Astrocyte (in vitro differentiated cells and primary cell): ENCODE data around the gene GDF10. TPM values are rescaled to one million over a fixed set of nuclear protein-coding genes. Genes with fewer than 3 reads are reported as not detected.

Source experiments
- DNase-seq: peaks from one replicate; pipeline ENCODE4 v3.0.0-alpha.2; 2010; ENCODE audit warnings: low read depth
- FAIRE-seq: peaks from 2 replicates; lab custom pipeline; 2011; peaks lifted over from hg19 to GRCh38; lab: Jason Lieb, UNC
- H2AFZ ChIP-seq: 2 replicates; pipeline ENCODE4 v1.6.0; 2012; ENCODE audit warnings: low read depth, low read length, inconsistent platforms
- H3K27ac ChIP-seq: 2 replicates; pipeline ENCODE4 v1.5.1; 2011; ENCODE audit warnings: low read depth, low read length, inconsistent platforms
- H3K27me3 ChIP-seq: 2 replicates; pipeline ENCODE4 v1.6.0; 2011; ENCODE audit warnings: low read length, inconsistent platforms; ENCODE audit not compliant: insufficient read depth
- H3K36me3 ChIP-seq: 2 replicates; pipeline ENCODE4 v1.5.1; 2011; ENCODE audit warnings: low read length, inconsistent platforms; ENCODE audit not compliant: insufficient read depth
- H3K4me1 ChIP-seq: 2 replicates; pipeline ENCODE4 v1.5.1; 2011; ENCODE audit warnings: low read length, inconsistent platforms; ENCODE audit not compliant: insufficient read depth
- H3K4me2 ChIP-seq: 2 replicates; pipeline ENCODE4 v1.6.0; 2012; ENCODE audit warnings: low read length, inconsistent platforms
- H3K4me3 ChIP-seq: 2 replicates; pipeline ENCODE4 v1.5.1; 2011; ENCODE audit warnings: low read depth, mild to moderate bottlenecking, low read length, inconsistent platforms; ENCODE audit not compliant: insufficient read depth
- H3K79me2 ChIP-seq: 2 replicates; pipeline ENCODE4 v1.6.0; 2012; ENCODE audit warnings: mild to moderate bottlenecking, low read length, inconsistent platforms; ENCODE audit not compliant: insufficient read depth
- H3K9ac ChIP-seq: 2 replicates; pipeline ENCODE4 v1.6.0; 2012; ENCODE audit warnings: mild to moderate bottlenecking, low read length, inconsistent platforms
- H3K9me3 ChIP-seq: 2 replicates; pipeline ENCODE4 v1.5.1; 2012; ENCODE audit warnings: low read depth, mild to moderate bottlenecking, low read length, inconsistent platforms; ENCODE audit not compliant: insufficient read depth
- H4K20me1 ChIP-seq: 2 replicates; pipeline ENCODE4 v1.6.0; 2012; ENCODE audit warnings: low read length, inconsistent platforms; ENCODE audit not compliant: insufficient read depth
- H3K27ac Mint-ChIP-seq: one replicate; pipeline ENCODE4 v1.8.0; 2021; ENCODE audit warnings: mild to moderate bottlenecking, mixed read lengths; ENCODE audit not compliant: unreplicated experiment
- H3K27me3 Mint-ChIP-seq: one replicate; pipeline ENCODE4 v1.8.0; 2021; ENCODE audit warnings: low read depth, mixed read lengths; ENCODE audit not compliant: unreplicated experiment
- H3K36me3 Mint-ChIP-seq: one replicate; pipeline ENCODE4 v1.8.0; 2021; ENCODE audit warnings: low read depth, mixed read lengths; ENCODE audit not compliant: unreplicated experiment
- H3K4me1 Mint-ChIP-seq: one replicate; pipeline ENCODE4 v1.8.0; 2021; ENCODE audit warnings: low read depth, mixed read lengths; ENCODE audit not compliant: unreplicated experiment
- H3K4me3 Mint-ChIP-seq: one replicate; pipeline ENCODE4 v1.8.0; 2021; ENCODE audit warnings: mild to moderate bottlenecking, moderate library complexity, mixed read lengths; ENCODE audit not compliant: unreplicated experiment
- H3K9me3 Mint-ChIP-seq: one replicate; pipeline ENCODE4 v1.8.0; 2021; ENCODE audit warnings: mild to moderate bottlenecking, mixed read lengths; ENCODE audit not compliant: unreplicated experiment
- CTCF ChIP-seq: IDR thresholded peaks from 2 replicates; pipeline ENCODE4 v1.5.1; 2011; ENCODE audit warnings: low read depth, mild to moderate bottlenecking, inconsistent platforms, low read length, moderate library complexity; ENCODE audit not compliant: insufficient read depth
- EZH2 ChIP-seq: IDR thresholded peaks from 2 replicates; pipeline ENCODE4 v1.6.1; 2012; ENCODE audit warnings: mild to moderate bottlenecking, low read length, inconsistent platforms; ENCODE audit not compliant: insufficient read depth
- total RNA-seq: library from RNA; stranded (reverse); gene quantifications from 2 replicates; pipeline ENCODE4 v1.2.1, GENCODE V29; 2021

The GDF10 gene
- total RNA-seq, 1 donor from 2014 or later = 2.2 TPM

GRCh38 chr10:47268696-47269095 is 31.3 kb upstream of the GDF10 start:
- peaks cover 27% of the 10 kb centered on the region for H3K9me3 Mint-ChIP-seq
- no peak for DNase-seq

GRCh38 chr10:47269294-47269693 is 30.7 kb upstream of the GDF10 start:
- Mint-ChIP-seq H3K4me3 (no peak overlapping the region), H3K9me3 (peaks cover 26% of the 10 kb centered on the region), H3K4me1 (no peaks in the 10 kb centered on the region), H3K36me3 (no peaks in the 10 kb centered on the region), H3K27ac (no peak overlapping the region), H3K27me3 (no peaks in the 10 kb centered on the region)
- Histone ChIP-seq H4K20me1 (no peaks in the 10 kb centered on the region), H3K79me2 (no peaks in the 10 kb centered on the region), H3K27me3 (peaks cover 5% of the 10 kb centered on the region), H3K9ac (no peak overlapping the region), H3K4me3 (no peak overlapping the region), H3K9me3 (peaks cover 9% of the 10 kb centered on the region), H3K4me1 (no peaks in the 10 kb centered on the region), H3K27ac (no peak overlapping the region), H2AFZ (no peak overlapping the region), H3K4me2 (no peak overlapping the region), H3K36me3 (no peaks in the 10 kb centered on the region)
- TF ChIP-seq EZH2 (no peak), CTCF (no peak)
- DNase-seq = no peak
- no peak for FAIRE-seq

More at GRCh38 chr10:47268696-47269095, 31.3 kb upstream of the GDF10 start:
- Mint-ChIP-seq H3K27ac (no peak overlapping the region), H3K36me3 (peaks cover 3% of the 10 kb centered on the region), H3K4me1 (peaks cover 4% of the 10 kb centered on the region), H3K4me3 (no peak overlapping the region), H3K27me3 (no peaks in the 10 kb centered on the region)
- H3K27ac ChIP-seq = no peak overlapping the region
- no peak for FAIRE-seq
- no peak overlapping the region for H3K4me3 ChIP-seq
- no peaks in the 10 kb centered on the region for H4K20me1 ChIP-seq
- no peak overlapping the region for H3K4me2 ChIP-seq
- no peak overlapping the region for H3K9ac ChIP-seq
- TF ChIP-seq CTCF = no peak
- no peak for TF ChIP-seq EZH2
- H2AFZ ChIP-seq = no peak overlapping the region
- peaks cover 9% of the 10 kb centered on the region for H3K9me3 ChIP-seq
- H3K27me3 ChIP-seq = peaks cover 5% of the 10 kb centered on the region
- no peaks in the 10 kb centered on the region for H3K36me3 ChIP-seq
- no peaks in the 10 kb centered on the region for H3K4me1 ChIP-seq
- H3K79me2 ChIP-seq = no peaks in the 10 kb centered on the region

- H3K4me3 Mint-ChIP-seq = no peak overlapping the region
- H3K4me1 ChIP-seq = no peaks in the 10 kb centered on the region
- H3K4me3 ChIP-seq = no peak overlapping the region
- H3K4me2 ChIP-seq = no peak overlapping the region
- no peak for TF ChIP-seq EZH2
- TF ChIP-seq CTCF = no peak
- peaks cover 2% of the 10 kb centered on the region for H3K27me3 ChIP-seq
- no peak overlapping the region for H3K27ac Mint-ChIP-seq
- H3K27ac ChIP-seq = no peak overlapping the region
- no peak for FAIRE-seq
- no peak for DNase-seq
- peaks cover 30% of the 10 kb centered on the region for H3K27me3 Mint-ChIP-seq
- H3K36me3 ChIP-seq = no peaks in the 10 kb centered on the region
- H4K20me1 ChIP-seq = no peaks in the 10 kb centered on the region
- H2AFZ ChIP-seq = no peak overlapping the region
- H3K9me3 Mint-ChIP-seq = peaks cover 11% of the 10 kb centered on the region
- no peak overlapping the region for H3K9ac ChIP-seq
- H3K36me3 Mint-ChIP-seq = no peaks in the 10 kb centered on the region
- no peaks in the 10 kb centered on the region for H3K79me2 ChIP-seq
- H3K9me3 ChIP-seq = no peaks in the 10 kb centered on the region
- peaks cover 2% of the 10 kb centered on the region for H3K4me1 Mint-ChIP-seq
Observed at GRCh38 chr10:47276071-47276470, 23.9 kb upstream of the GDF10 start.
